GM18870 (cell line): Measurements from ENCODE around the gene ZNF609.
A peak's percentile ranks its signal among the peaks of the same experiment; 100 is the strongest.
"Not testable (repeated sequence)": the region's sequence is repeated elsewhere in the genome, so short reads cannot be mapped to it uniquely, and the experiment has no call there.

Experiments
- ATAC-seq: cut with Tn5 transposase; IDR thresholded peaks from one replicate; pipeline ENCODE4 v1.9.1; 2021; ENCODE audit warnings: moderate library complexity; ENCODE audit not compliant: unreplicated experiment

Gene ZNF609

GRCh38 chr15:64640146-64640871 lies 179.9 kb downstream of the ZNF609 start:
- no peak for ATAC-seq

GRCh38 chr15:64642875-64643274 lies 182.5 kb downstream of the ZNF609 start:
- ATAC-seq: no peak

GRCh38 chr15:64643685-64644084 lies 183.3 kb downstream of the ZNF609 start:
- no peak for ATAC-seq

- ATAC-seq: not testable (repeated sequence)
Observed at GRCh38 chr15:64644811-64645210, 184.4 kb downstream of the ZNF609 start.

GRCh38 chr15:64645995-64646394 lies 185.6 kb downstream of the ZNF609 start:
- no peak for ATAC-seq

GRCh38 chr15:64647367-64647766 lies 187.0 kb downstream of the ZNF609 start:
- ATAC-seq: no peak

DNA sequence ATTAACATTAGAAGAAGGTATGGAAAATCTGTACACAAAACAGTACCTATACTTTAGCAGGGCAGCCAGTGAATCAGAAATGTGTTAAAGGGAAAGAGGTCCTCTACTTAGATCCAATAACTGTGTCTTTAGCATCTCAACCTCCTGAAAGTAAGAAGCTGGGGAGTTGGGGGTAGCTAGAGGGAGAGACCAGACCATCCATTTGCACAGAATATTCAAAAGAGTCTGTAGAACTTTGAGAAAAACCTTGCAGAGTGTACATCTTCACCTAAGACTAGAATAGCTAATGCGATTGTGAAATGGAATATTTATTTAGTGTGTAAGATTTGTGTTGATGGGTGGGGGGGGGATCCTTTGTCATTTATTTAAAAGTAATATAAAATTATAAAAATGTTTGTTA lies 190.2 kb downstream of the ZNF609 start:
- no peak for ATAC-seq

DNA sequence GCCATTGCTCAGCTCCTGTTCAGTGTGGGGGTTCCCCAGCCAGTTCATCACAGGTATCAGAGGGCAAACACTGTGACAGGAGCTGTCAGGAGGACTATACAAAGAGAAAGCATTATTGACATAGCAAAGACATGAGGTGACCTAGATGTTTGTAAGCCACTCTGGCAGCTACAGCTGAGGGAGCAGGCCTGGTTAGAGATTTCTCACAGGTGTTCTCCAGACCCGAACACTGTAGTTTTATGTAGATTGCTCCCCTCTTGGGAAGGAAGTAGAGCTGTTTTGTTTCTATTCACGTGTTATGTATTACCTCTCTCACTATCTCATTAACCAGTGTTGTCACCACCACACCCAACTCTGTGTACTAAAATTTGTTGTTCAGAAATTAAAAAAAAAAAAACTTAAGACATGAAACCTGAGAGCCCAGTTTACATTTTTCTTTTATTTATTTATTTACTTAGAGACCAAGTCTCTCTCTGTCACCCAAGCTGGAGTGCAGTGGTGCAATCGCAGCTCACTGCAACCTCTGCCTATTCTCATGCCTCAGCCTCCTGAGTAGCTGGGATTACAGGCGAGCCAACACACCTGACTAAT lies 191.3 kb downstream of the ZNF609 start:
- ATAC-seq: peak; percentile 80

GRCh38 chr15:64653757-64654156 lies 193.4 kb downstream of the ZNF609 start:
- no peak for ATAC-seq

- no peak for ATAC-seq
Observed at GRCh38 chr15:64656508-64656907, 196.1 kb downstream of the ZNF609 start.

DNA sequence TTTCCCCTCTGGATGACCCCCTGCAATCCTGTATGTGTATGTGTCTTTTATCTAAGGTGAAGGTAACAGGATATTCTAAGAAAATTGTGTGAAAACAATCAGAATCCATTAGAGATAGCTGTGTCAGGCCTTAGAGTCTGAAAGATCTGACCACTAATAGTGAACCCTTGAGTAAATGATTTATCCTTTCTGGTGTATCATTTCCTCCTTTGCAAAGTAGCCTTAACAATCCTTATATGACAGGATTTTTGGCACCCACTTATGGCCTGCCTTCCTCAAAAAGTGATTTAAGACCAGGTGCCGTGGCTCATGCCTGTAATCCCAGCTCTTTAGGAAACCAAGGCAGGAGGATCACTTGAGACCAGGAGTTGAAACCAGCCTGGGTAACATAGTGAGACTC lies 204.8 kb downstream of the ZNF609 start:
- no peak for ATAC-seq

GRCh38 chr15:64667736-64668161 lies 207.4 kb downstream of the ZNF609 start:
- no peak for ATAC-seq

- no peak for ATAC-seq
Observed at GRCh38 chr15:64673866-64674265, 213.5 kb downstream of the ZNF609 start.

DNA sequence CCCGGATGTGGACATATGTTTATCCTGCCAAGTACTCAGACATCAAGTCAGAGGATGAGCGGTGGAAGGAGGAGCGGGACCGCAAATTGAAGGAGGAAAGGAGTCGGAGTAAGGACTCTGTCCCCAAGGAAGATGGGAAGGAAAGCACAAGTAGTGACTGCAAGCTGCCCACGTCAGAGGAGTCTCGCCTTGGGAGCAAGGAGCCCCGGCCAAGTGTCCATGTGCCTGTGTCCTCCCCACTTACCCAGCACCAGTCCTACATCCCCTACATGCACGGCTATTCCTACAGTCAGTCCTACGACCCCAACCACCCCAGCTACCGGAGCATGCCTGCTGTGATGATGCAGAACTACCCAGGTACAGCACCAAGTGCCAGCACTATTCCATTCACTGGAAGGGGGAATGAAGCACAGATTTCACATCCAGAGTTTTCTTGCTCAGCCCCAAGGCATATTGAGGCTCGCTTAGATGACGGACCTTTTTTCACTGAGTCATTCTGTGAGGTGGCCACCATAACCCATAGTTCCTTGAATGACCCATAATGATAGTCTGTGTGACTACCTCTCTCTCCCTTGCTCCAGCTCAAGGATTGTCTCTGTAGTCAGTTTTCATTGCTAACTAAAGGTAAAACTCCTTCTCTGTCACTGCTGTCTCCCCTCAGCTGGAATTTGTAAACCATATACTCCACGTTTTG lies 217.9 kb downstream of the ZNF609 start:
- no peak for ATAC-seq

- no peak for ATAC-seq
Observed at GRCh38 chr15:64680097-64680496, 219.7 kb downstream of the ZNF609 start.

DNA sequence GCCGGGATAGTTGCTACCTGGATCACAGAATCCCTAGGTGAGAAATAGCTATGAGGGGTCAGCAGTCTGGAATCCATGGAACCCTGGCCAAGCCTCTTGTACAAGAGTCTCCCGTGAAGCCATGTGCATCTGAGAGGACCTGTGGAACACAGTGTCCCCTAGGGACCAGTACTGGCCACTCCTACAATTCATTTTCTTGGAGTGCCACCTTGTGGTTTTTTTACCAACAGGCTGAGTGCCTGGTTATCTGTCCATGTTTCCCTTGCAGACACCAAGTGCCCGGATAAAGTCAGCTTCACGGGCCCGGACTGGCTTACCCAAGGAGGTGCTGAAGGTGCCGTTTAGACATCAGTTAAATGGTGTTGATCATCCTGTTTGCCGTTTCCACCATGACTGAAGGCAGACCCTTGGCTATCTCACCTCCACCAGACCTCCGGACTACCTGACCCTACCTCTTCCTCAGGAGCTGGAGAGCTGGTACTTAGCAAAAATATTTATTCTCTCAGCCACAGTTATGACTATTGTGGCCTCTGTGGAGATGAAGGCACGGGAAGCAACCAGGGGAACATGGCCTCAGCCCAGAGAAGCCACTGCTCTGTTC lies 221.1 kb downstream of the ZNF609 start:
- ATAC-seq: no peak

DNA sequence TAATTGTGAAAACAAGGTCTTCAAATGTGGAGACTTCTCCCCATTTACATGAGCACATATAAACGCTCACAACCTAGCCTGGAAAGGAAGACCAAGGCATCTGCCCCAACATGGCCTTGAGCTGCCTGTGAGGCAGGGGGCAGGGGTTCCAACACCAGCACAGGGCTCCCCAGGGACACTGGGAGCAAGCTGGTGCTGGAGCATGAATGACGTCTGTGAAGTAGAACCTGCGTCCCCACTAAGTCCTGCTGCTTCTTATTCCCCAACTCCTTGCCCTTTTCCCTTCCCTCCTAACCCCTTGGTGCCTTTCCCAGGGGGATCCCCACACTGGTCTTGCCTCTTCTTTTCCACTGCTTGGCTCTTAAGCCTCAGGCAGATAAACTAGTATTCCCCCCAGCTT lies 221.9 kb downstream of the ZNF609 start:
- no peak for ATAC-seq

DNA sequence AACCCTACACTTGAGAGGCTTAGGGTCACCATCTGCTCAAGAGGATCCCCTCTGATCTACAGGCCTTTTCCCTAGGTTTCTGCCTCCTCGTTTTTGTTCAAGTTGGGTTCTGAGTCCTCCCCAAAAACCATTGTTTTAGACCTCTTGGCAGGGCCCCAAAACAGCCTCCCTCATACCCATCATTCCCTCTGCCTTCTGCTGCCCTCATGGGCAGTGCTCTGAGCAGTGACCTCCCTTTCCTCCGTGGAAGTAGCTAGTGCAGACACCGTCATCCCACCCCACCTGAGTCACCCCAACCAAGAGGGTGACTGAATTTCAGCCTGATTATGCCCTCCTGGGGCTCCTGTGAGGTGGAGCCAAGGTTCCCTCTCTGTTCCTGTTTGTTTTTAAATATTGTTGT lies 223.0 kb downstream of the ZNF609 start:
- no peak for ATAC-seq

GRCh38 chr15:64685230-64685888 lies 225.0 kb downstream of the ZNF609 start:
- ATAC-seq: no peak

GRCh38 chr15:64686130-64686735 lies 225.9 kb downstream of the ZNF609 start:
- no peak for ATAC-seq

DNA sequence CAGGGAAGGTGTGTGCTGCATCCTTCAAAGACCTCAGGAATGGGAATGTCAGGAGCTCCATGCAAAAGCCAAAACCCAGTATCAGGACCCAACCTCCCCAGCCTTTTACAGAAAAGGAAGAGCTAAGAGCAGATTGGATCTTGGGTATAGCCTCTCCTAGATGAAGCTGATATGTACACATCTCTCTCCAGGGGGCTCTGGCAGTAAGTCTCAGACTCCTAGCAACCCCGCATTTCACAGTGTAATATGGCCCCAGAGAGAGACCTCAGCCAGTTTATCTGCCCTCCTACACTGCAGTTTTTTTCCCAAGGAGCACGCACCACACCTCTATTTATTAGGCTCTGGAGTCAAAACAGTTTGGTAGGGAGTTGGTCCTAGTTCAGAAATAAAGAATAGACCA lies 226.8 kb downstream of the ZNF609 start:
- ATAC-seq: no peak
